Sigmoid colon (tissue), 7 donors: ENCODE results near the gene USH2A. TPM values are rescaled to one million over a fixed set of nuclear protein-coding genes. Genes with fewer than 3 reads are reported as not detected.

ENCODE experiments used
- DNase-seq: peaks from one replicate; pipeline ENCODE4 v3.0.0-alpha.2; 2019
- H3K27ac ChIP-seq, 4 donors: fragments of 200-600 bp; sonication (generic); one replicate each; pipeline ENCODE4 v1.5.1; 2016 to 2019; ENCODE audit warnings: mild to moderate bottlenecking in 1 of 4
- H3K27me3 ChIP-seq, 3 donors: fragments of 200-600 bp; sonication (generic); one replicate each; pipeline ENCODE4 v1.5.1; 2019; ENCODE audit warnings: mild to moderate bottlenecking in 1 of 3
- H3K36me3 ChIP-seq, 4 donors: fragments of 200-600 bp; sonication (generic); one replicate each; pipeline ENCODE4 v1.5.1; 2016 to 2019
- H3K4me1 ChIP-seq, 4 donors: fragments of 200-600 bp; sonication (generic); one replicate each; pipeline ENCODE4 v1.5.1; 2017 to 2019
- H3K4me3 ChIP-seq, 4 donors: fragments of 200-600 bp; sonication (generic); one replicate each; pipeline ENCODE4 v1.5.1; 2017 to 2019; ENCODE audit warnings: mild to moderate bottlenecking in 2 of 4, moderate library complexity in 1 of 4
- H3K9me3 ChIP-seq, 4 donors: fragments of 200-600 bp in 3 of 4; sonication (generic) in 3 of 4; one replicate each; pipeline versions ENCODE4 v1.5.1 to v1.6.1; 2013 to 2019
- EP300 ChIP-seq, 4 donors: sonication (generic); formaldehyde crosslinking; IDR thresholded peaks; one replicate each; pipeline ENCODE4 v1.6.1; 2017; ENCODE audit warnings: antibody characterized with exemption in 4 of 4
- POLR2A ChIP-seq, 2 donors: fragments of 450-650 bp; IDR thresholded peaks; one replicate each; pipeline ENCODE4 v1.6.1; 2016; ENCODE audit warnings: antibody characterized with exemption in 2 of 2, mild to moderate bottlenecking in 2 of 2, moderate library complexity in 2 of 2
- POLR2AphosphoS5 ChIP-seq, 4 donors: sonication (generic); formaldehyde crosslinking; IDR thresholded peaks; one replicate each; pipeline ENCODE4 v1.6.1; 2017; ENCODE audit warnings: antibody characterized with exemption in 4 of 4
- WGBS, 2 donors: extraction: QIAGEN DNeasy Blood & Tissue Kit; methylation state at CpG; one replicate each; pipeline ENCODE4 v1.1.7; 2013; 5-methylcytosine and 5-hydroxymethylcytosine counted together
- intact Hi-C: fragments of 100-400 bp; cut with DNase I; formaldehyde crosslinking; loops from one replicate; pipeline ENCODE4 v1.15.1; 2023
- polyA plus RNA-seq, 3 donors: library from polyadenylated mRNA; stranded (reverse); fragments of 200-250 nt; gene quantifications; one replicate each; pipeline ENCODE4 v1.2.3, GENCODE V29; 2013
- total RNA-seq, 4 donors: library from RNA; depleted of rRNA; stranded (reverse); fragments of >200 nt; gene quantifications; one replicate each; pipeline ENCODE4 v1.1.0, GENCODE V29; 2016
- TF ChIP-seq, protein P1 (sequence below), 4 experiments: fragments of 450-650 bp in 3 of 4; fragments of 200-600 bp in 1 of 4; IDR thresholded peaks; one replicate each; pipeline ENCODE4 v1.5.1; 2016 to 2019; ENCODE audit warnings: antibody characterized with exemption in 4 of 4, mild to moderate bottlenecking in 3 of 4, moderate library complexity in 2 of 4
- donor health status: healthy with polysubstance abuse.
- donor health status: Bipolar disorder and iron deficiency.
- donor health status: healthy.

Gene USH2A
- total and polyA plus RNA-seq, 7 donors = under 0.01 TPM; not detected in 6

DNA sequence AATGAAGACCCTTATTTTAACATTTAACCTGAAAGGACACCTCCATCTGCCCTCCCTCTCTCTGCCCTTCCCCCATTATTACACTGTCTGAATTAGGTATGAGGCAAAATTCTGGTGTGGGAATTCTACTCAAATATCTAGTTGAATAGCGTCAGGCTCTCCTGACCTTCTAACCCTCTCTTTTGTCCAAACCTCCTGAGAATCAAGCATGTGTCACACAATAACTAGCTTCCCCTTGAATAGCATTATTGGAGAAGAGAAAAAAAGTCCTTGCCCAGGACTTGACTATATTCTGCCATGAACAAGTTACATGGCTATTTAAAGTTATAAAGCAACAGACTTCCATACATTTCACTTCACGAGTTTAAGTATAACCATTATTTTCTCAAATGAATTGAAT lies 35.5 kb downstream of the USH2A start:
- Histone ChIP-seq H3K27me3 (no peaks in the 10 kb centered on the region), H3K9me3 (no peaks in the 10 kb centered on the region), H3K27ac (no peak overlapping the region), H3K36me3 (no peaks in the 10 kb centered on the region), H3K4me1 (no peaks in the 10 kb centered on the region), H3K4me3 (no peak overlapping the region)
- DNase-seq = no peak
- intact Hi-C loops = no loop called here
- 60 to 70% methylated on average over 2 of the region's 2 CpGs for WGBS, 2 donors
- no peak for TF ChIP-seq POLR2A (IDR thresholded peaks at IDR 0.05)
- no peak for TF ChIP-seq EP300 (IDR thresholded peaks at IDR 0.05)
- no peak for TF ChIP-seq POLR2AphosphoS5 (IDR thresholded peaks at IDR 0.05)
- TF ChIP-seq, protein P1, sequence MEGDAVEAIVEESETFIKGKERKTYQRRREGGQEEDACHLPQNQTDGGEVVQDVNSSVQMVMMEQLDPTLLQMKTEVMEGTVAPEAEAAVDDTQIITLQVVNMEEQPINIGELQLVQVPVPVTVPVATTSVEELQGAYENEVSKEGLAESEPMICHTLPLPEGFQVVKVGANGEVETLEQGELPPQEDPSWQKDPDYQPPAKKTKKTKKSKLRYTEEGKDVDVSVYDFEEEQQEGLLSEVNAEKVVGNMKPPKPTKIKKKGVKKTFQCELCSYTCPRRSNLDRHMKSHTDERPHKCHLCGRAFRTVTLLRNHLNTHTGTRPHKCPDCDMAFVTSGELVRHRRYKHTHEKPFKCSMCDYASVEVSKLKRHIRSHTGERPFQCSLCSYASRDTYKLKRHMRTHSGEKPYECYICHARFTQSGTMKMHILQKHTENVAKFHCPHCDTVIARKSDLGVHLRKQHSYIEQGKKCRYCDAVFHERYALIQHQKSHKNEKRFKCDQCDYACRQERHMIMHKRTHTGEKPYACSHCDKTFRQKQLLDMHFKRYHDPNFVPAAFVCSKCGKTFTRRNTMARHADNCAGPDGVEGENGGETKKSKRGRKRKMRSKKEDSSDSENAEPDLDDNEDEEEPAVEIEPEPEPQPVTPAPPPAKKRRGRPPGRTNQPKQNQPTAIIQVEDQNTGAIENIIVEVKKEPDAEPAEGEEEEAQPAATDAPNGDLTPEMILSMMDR (IDR thresholded peaks at IDR 0.05) = no peak

DNA sequence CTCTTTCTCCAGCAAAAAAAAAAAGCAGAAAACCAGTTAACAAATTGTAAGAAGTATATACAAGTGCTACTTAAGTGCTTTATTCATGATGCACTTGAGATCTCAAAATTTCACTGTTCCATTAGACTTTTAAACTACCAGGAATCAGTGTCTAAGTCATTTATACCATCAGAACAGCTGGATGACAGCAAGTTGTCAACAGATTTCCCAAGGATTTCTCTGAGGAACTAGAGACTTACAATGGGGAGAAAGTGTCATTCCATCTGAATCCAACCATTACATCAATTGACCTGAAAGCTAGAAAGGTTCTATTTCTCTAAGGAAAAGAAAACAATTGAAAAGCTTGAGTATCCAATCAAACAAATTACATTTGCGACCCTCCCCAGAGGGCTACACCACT lies 43.8 kb downstream of the USH2A start:
- no peaks in the 10 kb centered on the region for H3K27me3 ChIP-seq
- no peaks in the 10 kb centered on the region for H3K36me3 ChIP-seq
- DNase-seq = no peak
- H3K4me3 ChIP-seq = no peak overlapping the region
- 73 to 86% methylated on average over 1 of the region's 1 CpG for WGBS, 2 donors
- intact Hi-C loops = no loop called here
- TF ChIP-seq POLR2A (IDR thresholded peaks at IDR 0.05) = no peak
- TF ChIP-seq, protein P1 (IDR thresholded peaks at IDR 0.05) = no peak
- TF ChIP-seq EP300 (IDR thresholded peaks at IDR 0.05) = no peak
- TF ChIP-seq POLR2AphosphoS5 (IDR thresholded peaks at IDR 0.05) = no peak
- no peak overlapping the region for H3K27ac ChIP-seq
- H3K4me1 ChIP-seq = no peaks in the 10 kb centered on the region
- no peaks in the 10 kb centered on the region for H3K9me3 ChIP-seq

DNA sequence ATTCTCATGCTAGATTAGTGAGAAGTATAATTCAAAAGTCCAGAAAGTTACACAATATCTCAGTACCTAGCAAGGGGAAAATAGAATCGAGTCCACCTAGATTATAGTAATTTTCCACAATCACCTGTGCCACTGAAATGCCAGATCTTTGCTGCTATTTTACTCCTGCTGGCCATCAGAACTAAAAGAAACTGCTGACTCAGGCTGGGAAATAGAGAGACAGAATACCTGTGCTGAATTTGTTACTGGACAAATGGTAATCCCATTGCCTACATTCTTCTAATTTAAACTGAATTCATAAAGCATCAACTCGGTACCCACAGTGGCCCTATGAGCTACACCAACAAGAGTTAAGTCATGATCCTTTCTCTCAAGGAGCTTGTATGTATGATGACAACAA lies 55.0 kb downstream of the USH2A start:
- no peak for DNase-seq
- Histone ChIP-seq H3K4me3 (no peak overlapping the region), H3K4me1 (no peaks in the 10 kb centered on the region), H3K27ac (no peak overlapping the region), H3K36me3 (no peaks in the 10 kb centered on the region), H3K9me3 (peaks cover 0 to 2% (median 0%) of the 10 kb centered on the region in 4 donors), H3K27me3 (no peaks in the 10 kb centered on the region)
- intact Hi-C loops = no loop called here
- no peak for TF ChIP-seq POLR2A (IDR thresholded peaks at IDR 0.05)
- TF ChIP-seq, protein P1 (IDR thresholded peaks at IDR 0.05) = no peak
- TF ChIP-seq POLR2AphosphoS5 (IDR thresholded peaks at IDR 0.05) = no peak
- TF ChIP-seq EP300 (IDR thresholded peaks at IDR 0.05) = no peak
- 83 to 88% methylated on average over 2 of the region's 2 CpGs for WGBS, 2 donors

DNA sequence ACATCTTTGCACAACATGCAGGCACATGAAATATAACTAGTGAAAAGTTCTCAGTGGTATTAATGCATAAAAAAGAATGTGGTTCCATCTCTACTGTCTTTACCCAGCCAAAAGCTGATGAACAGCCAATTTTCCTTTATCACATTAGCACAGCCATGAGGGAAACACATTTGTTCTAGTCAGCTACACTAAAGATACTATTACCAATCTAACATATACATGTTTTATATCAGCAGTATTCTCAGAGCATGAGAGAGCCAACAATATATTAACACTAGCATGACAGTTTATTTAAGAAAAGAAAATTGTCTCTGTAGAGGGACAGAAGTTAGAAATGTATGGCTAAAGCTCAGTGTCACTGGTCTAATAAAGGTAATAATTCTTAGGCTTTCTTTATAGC lies 56.3 kb downstream of the USH2A start:
- Histone ChIP-seq H3K27me3 (no peaks in the 10 kb centered on the region), H3K4me1 (no peaks in the 10 kb centered on the region), H3K36me3 (no peaks in the 10 kb centered on the region), H3K9me3 (peaks cover 0 to 2% (median 0%) of the 10 kb centered on the region in 4 donors), H3K27ac (no peak overlapping the region), H3K4me3 (no peak overlapping the region)
- DNase-seq = no peak
- TF ChIP-seq, protein P1 (IDR thresholded peaks at IDR 0.05) = no peak
- TF ChIP-seq EP300 (IDR thresholded peaks at IDR 0.05) (no peak), POLR2A (IDR thresholded peaks at IDR 0.05) (no peak), POLR2AphosphoS5 (IDR thresholded peaks at IDR 0.05) (no peak)
- intact Hi-C loops = no loop called here

DNA sequence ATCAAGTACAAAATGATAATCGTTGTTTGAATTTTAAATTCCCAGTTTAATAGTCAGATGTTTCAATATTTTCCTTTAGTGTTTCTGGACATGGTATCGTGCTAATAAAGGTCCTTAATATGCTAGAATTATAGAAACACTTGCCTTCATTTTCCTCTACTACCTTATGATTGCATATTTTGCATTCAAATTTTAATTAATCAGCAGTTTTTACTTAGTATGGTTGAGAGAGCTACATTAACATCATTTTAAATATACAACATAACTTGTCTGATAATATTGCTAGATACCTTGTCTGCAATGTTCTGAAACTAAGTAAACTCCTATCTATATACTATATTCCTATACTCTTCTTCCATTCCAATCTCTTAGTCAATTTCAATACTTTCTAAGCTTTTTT lies 66.3 kb downstream of the USH2A start:
- Histone ChIP-seq H3K4me1 (no peaks in the 10 kb centered on the region), H3K36me3 (no peaks in the 10 kb centered on the region), H3K27me3 (no peaks in the 10 kb centered on the region), H3K27ac (no peak overlapping the region), H3K4me3 (no peak overlapping the region), H3K9me3 (no peaks in the 10 kb centered on the region)
- DNase-seq = no peak
- intact Hi-C loops = no loop called here
- TF ChIP-seq EP300 (IDR thresholded peaks at IDR 0.05) (no peak), POLR2A (IDR thresholded peaks at IDR 0.05) (no peak), POLR2AphosphoS5 (IDR thresholded peaks at IDR 0.05) (no peak)
- TF ChIP-seq, protein P1 (IDR thresholded peaks at IDR 0.05) = no peak
- 81 to 85% methylated on average over 2 of the region's 2 CpGs for WGBS, 2 donors
